Astrocyte (in vitro differentiated cells and primary cell): ENCODE data around the gene MICALL2. TPM values are rescaled to one million over a fixed set of nuclear protein-coding genes. Genes with fewer than 3 reads are reported as not detected.

Source experiments
- DNase-seq: peaks from one replicate; pipeline ENCODE4 v3.0.0-alpha.2; 2010; ENCODE audit warnings: low read depth
- FAIRE-seq: peaks from 2 replicates; lab custom pipeline; 2011; peaks lifted over from hg19 to GRCh38; lab: Jason Lieb, UNC
- H2AFZ ChIP-seq: 2 replicates; pipeline ENCODE4 v1.6.0; 2012; ENCODE audit warnings: low read depth, low read length, inconsistent platforms
- H3K27ac ChIP-seq: 2 replicates; pipeline ENCODE4 v1.5.1; 2011; ENCODE audit warnings: low read depth, low read length, inconsistent platforms
- H3K27me3 ChIP-seq: 2 replicates; pipeline ENCODE4 v1.6.0; 2011; ENCODE audit warnings: low read length, inconsistent platforms; ENCODE audit not compliant: insufficient read depth
- H3K36me3 ChIP-seq: 2 replicates; pipeline ENCODE4 v1.5.1; 2011; ENCODE audit warnings: low read length, inconsistent platforms; ENCODE audit not compliant: insufficient read depth
- H3K4me1 ChIP-seq: 2 replicates; pipeline ENCODE4 v1.5.1; 2011; ENCODE audit warnings: low read length, inconsistent platforms; ENCODE audit not compliant: insufficient read depth
- H3K4me2 ChIP-seq: 2 replicates; pipeline ENCODE4 v1.6.0; 2012; ENCODE audit warnings: low read length, inconsistent platforms
- H3K4me3 ChIP-seq: 2 replicates; pipeline ENCODE4 v1.5.1; 2011; ENCODE audit warnings: low read depth, mild to moderate bottlenecking, low read length, inconsistent platforms; ENCODE audit not compliant: insufficient read depth
- H3K79me2 ChIP-seq: 2 replicates; pipeline ENCODE4 v1.6.0; 2012; ENCODE audit warnings: mild to moderate bottlenecking, low read length, inconsistent platforms; ENCODE audit not compliant: insufficient read depth
- H3K9ac ChIP-seq: 2 replicates; pipeline ENCODE4 v1.6.0; 2012; ENCODE audit warnings: mild to moderate bottlenecking, low read length, inconsistent platforms
- H3K9me3 ChIP-seq: 2 replicates; pipeline ENCODE4 v1.5.1; 2012; ENCODE audit warnings: low read depth, mild to moderate bottlenecking, low read length, inconsistent platforms; ENCODE audit not compliant: insufficient read depth
- H4K20me1 ChIP-seq: 2 replicates; pipeline ENCODE4 v1.6.0; 2012; ENCODE audit warnings: low read length, inconsistent platforms; ENCODE audit not compliant: insufficient read depth
- H3K27ac Mint-ChIP-seq: one replicate; pipeline ENCODE4 v1.8.0; 2021; ENCODE audit warnings: mild to moderate bottlenecking, mixed read lengths; ENCODE audit not compliant: unreplicated experiment
- H3K27me3 Mint-ChIP-seq: one replicate; pipeline ENCODE4 v1.8.0; 2021; ENCODE audit warnings: low read depth, mixed read lengths; ENCODE audit not compliant: unreplicated experiment
- H3K36me3 Mint-ChIP-seq: one replicate; pipeline ENCODE4 v1.8.0; 2021; ENCODE audit warnings: low read depth, mixed read lengths; ENCODE audit not compliant: unreplicated experiment
- H3K4me1 Mint-ChIP-seq: one replicate; pipeline ENCODE4 v1.8.0; 2021; ENCODE audit warnings: low read depth, mixed read lengths; ENCODE audit not compliant: unreplicated experiment
- H3K4me3 Mint-ChIP-seq: one replicate; pipeline ENCODE4 v1.8.0; 2021; ENCODE audit warnings: mild to moderate bottlenecking, moderate library complexity, mixed read lengths; ENCODE audit not compliant: unreplicated experiment
- H3K9me3 Mint-ChIP-seq: one replicate; pipeline ENCODE4 v1.8.0; 2021; ENCODE audit warnings: mild to moderate bottlenecking, mixed read lengths; ENCODE audit not compliant: unreplicated experiment
- EZH2 ChIP-seq: IDR thresholded peaks from 2 replicates; pipeline ENCODE4 v1.6.1; 2012; ENCODE audit warnings: mild to moderate bottlenecking, low read length, inconsistent platforms; ENCODE audit not compliant: insufficient read depth
- total RNA-seq: library from RNA; stranded (reverse); gene quantifications from 2 replicates; pipeline ENCODE4 v1.2.1, GENCODE V29; 2021
- TF ChIP-seq, protein P1 (sequence below): IDR thresholded peaks from 2 replicates; pipeline ENCODE4 v1.5.1; 2011; ENCODE audit warnings: low read depth, mild to moderate bottlenecking, inconsistent platforms, low read length, moderate library complexity; ENCODE audit not compliant: insufficient read depth

The MICALL2 gene
- total RNA-seq, 1 donor from 2014 or later, result 43.4 TPM

DNA sequence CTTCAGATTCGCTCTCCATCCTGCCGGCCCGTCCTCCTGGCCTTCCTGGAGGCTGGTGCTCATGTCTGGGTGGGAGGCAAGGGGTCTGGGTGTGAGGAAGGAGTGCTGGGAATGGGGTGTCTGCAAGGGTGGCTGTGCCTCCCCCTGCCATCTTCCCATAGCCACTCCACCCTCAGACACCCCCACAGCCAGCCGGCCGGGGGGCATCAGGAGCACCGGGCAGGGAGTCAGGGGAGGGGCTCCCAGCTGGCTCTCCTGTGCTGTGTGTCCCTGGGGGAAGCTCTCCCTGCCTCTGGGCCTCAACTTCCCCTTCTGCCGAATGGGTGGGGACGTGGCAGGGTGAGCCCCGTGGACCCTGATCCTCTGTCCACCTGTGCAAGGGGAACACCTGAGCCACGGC, 18.6 kb downstream of the MICALL2 start:
- Histone ChIP-seq H4K20me1 (peaks cover 24% of the 10 kb centered on the region), H3K79me2 (no peaks in the 10 kb centered on the region), H3K9me3 (peaks cover 4% of the 10 kb centered on the region), H3K4me1 (no peaks in the 10 kb centered on the region), H3K4me3 (no peak overlapping the region), H2AFZ (no peak overlapping the region), H3K36me3 (peaks cover 2% of the 10 kb centered on the region), H3K9ac (no peak overlapping the region), H3K27ac (no peak overlapping the region), H3K4me2 (no peak overlapping the region), H3K27me3 (no peaks in the 10 kb centered on the region)
- Mint-ChIP-seq H3K27ac (no peak overlapping the region), H3K4me1 (no peaks in the 10 kb centered on the region), H3K9me3 (no peaks in the 10 kb centered on the region), H3K27me3 (no peaks in the 10 kb centered on the region), H3K36me3 (peaks cover 8% of the 10 kb centered on the region), H3K4me3 (no peak overlapping the region)
- DNase-seq, result no peak
- TF ChIP-seq, protein P1, sequence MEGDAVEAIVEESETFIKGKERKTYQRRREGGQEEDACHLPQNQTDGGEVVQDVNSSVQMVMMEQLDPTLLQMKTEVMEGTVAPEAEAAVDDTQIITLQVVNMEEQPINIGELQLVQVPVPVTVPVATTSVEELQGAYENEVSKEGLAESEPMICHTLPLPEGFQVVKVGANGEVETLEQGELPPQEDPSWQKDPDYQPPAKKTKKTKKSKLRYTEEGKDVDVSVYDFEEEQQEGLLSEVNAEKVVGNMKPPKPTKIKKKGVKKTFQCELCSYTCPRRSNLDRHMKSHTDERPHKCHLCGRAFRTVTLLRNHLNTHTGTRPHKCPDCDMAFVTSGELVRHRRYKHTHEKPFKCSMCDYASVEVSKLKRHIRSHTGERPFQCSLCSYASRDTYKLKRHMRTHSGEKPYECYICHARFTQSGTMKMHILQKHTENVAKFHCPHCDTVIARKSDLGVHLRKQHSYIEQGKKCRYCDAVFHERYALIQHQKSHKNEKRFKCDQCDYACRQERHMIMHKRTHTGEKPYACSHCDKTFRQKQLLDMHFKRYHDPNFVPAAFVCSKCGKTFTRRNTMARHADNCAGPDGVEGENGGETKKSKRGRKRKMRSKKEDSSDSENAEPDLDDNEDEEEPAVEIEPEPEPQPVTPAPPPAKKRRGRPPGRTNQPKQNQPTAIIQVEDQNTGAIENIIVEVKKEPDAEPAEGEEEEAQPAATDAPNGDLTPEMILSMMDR, result no peak
- TF ChIP-seq EZH2, result no peak
- no peak for FAIRE-seq

DNA sequence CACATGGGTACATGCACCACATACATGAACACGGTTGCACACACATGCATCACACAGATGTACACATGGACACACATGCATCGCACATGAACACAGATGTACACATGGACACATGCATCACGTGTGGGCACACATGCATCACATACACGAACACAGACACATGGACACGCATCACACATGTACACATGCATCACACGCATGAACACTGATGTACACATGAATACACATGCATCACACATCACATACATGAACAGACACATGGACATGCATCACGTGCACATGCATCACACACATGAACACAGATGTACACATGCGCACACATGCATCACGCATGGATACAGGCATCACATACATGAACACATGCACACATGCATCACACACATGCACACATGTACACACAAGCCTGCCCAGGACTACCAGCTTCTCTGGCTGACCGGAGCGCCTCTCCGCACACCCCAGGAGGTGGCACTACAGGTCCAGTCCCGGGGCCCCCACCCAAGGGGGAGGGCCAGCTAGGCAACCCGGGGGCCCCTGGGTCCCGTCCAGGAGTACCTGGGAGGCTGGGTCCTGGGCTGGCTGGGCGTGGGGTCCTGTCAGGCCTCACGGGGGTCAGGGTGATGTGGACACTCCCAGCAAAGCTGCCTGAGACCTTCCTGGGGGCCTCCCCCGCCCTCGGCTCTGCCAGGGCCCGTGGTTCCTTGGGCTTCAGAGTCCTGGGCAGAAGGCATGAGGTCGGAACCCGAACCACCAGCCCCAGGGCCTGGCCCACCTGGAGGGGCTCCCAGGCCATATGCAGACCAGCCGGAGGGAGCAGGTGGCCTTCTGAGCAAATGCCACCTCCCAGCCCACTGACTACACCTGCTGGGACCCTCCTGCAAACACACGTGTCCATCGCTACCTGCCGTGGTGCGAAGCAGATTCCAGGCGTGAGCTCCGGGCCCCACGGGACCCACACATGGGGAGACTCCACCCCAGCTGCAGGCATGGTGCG, 19.6 kb downstream of the MICALL2 start:
- TF ChIP-seq, protein P1, result no peak
- no peak for TF ChIP-seq EZH2
- no peak for FAIRE-seq

DNA sequence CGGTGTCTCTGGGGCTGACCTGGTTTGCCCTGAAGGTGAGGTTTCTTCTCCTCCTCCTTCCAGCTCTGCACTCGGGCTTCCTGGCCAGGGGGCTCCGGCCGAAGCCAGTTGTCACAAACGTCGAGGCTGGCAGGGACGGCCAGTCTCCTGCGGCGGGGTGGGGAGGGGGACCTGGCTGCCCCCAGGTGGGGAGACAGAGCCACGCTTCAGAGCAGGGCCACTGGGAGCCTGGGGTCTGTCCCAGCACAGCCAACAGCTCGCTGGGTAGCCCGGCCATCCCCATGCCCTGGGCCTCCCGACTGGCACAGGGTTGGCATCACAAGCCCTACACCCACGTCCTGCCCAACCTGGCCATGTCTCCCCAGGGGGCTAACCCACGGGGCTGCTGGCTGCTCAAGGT, 20.4 kb downstream of the MICALL2 start:
- no peaks in the 10 kb centered on the region for H3K79me2 ChIP-seq
- Mint-ChIP-seq H3K4me1 (no peaks in the 10 kb centered on the region), H3K36me3 (peaks cover 8% of the 10 kb centered on the region), H3K27me3 (no peaks in the 10 kb centered on the region), H3K27ac (no peak overlapping the region), H3K4me3 (no peak overlapping the region), H3K9me3 (no peaks in the 10 kb centered on the region)
- no peak overlapping the region for H3K27ac ChIP-seq
- FAIRE-seq (no peak), DNase-seq (no peak)
- H4K20me1 ChIP-seq, result peaks cover 22% of the 10 kb centered on the region
- H3K4me2 ChIP-seq, result no peak overlapping the region
- H3K4me3 ChIP-seq, result no peak overlapping the region
- H3K9me3 ChIP-seq, result peaks cover 4% of the 10 kb centered on the region
- peaks cover 2% of the 10 kb centered on the region for H3K36me3 ChIP-seq
- TF ChIP-seq EZH2, result no peak
- TF ChIP-seq, protein P1, result no peak
- no peaks in the 10 kb centered on the region for H3K27me3 ChIP-seq
- H3K9ac ChIP-seq, result no peak overlapping the region
- no peaks in the 10 kb centered on the region for H3K4me1 ChIP-seq
- H2AFZ ChIP-seq, result no peak overlapping the region

More for the DNA sequence above, 19.6 kb downstream of the MICALL2 start:
- Histone ChIP-seq H4K20me1 (peaks cover 22% of the 10 kb centered on the region), H3K9ac (no peak overlapping the region), H3K27ac (no peak overlapping the region), H3K4me3 (no peak overlapping the region), H3K4me2 (no peak overlapping the region), H3K36me3 (peaks cover 2% of the 10 kb centered on the region), H3K27me3 (no peaks in the 10 kb centered on the region), H3K9me3 (peaks cover 4% of the 10 kb centered on the region), H2AFZ (no peak overlapping the region), H3K79me2 (no peaks in the 10 kb centered on the region), H3K4me1 (no peaks in the 10 kb centered on the region)
- H3K4me1 Mint-ChIP-seq, result no peaks in the 10 kb centered on the region
- no peak for DNase-seq
- no peak overlapping the region for H3K4me3 Mint-ChIP-seq
- peaks cover 8% of the 10 kb centered on the region for H3K36me3 Mint-ChIP-seq
- H3K27me3 Mint-ChIP-seq, result no peaks in the 10 kb centered on the region
- no peaks in the 10 kb centered on the region for H3K9me3 Mint-ChIP-seq
- no peak overlapping the region for H3K27ac Mint-ChIP-seq
